H9 (cell line): ENCODE measurements around the gene ADCY1. TPM values are rescaled to one million over a fixed set of nuclear protein-coding genes. Genes with fewer than 3 reads are reported as not detected.

Source experiments
- DNase-seq: peaks from one replicate; pipeline ENCODE4 v3.0.0-alpha.2; 2017
- H2AFZ ChIP-seq: one replicate; pipeline ENCODE4 v1.6.1; 2013; ENCODE audit warnings: mild to moderate bottlenecking, low read length, control low read depth, moderate library complexity
- H2AK5ac ChIP-seq: 2 replicates; pipeline ENCODE4 v1.6.1; 2013; ENCODE audit warnings: low read length, control low read depth, mixed read lengths; ENCODE audit not compliant: insufficient read length
- H2BK120ac ChIP-seq: one replicate; pipeline ENCODE4 v1.6.1; 2013; ENCODE audit warnings: low read depth, mild to moderate bottlenecking, low read length, control low read depth, inconsistent platforms; ENCODE audit not compliant: poor library complexity, severe bottlenecking
- H2BK12ac ChIP-seq: 2 replicates; pipeline ENCODE4 v1.6.1; 2013; ENCODE audit warnings: low read length, control low read depth, mixed read lengths, low read depth; ENCODE audit not compliant: insufficient read length
- H2BK15ac ChIP-seq: 2 replicates; pipeline ENCODE4 v1.6.1; 2013; ENCODE audit warnings: low read depth, low read length, control low read depth
- H2BK20ac ChIP-seq: one replicate; pipeline ENCODE4 v1.6.1; 2013; ENCODE audit warnings: low read depth, mild to moderate bottlenecking, low read length, control low read depth, inconsistent platforms; ENCODE audit not compliant: poor library complexity, severe bottlenecking
- H2BK5ac ChIP-seq: 2 replicates; pipeline ENCODE4 v1.6.1; 2013; ENCODE audit warnings: low read length, control low read depth, mixed read lengths; ENCODE audit not compliant: insufficient read length
- H3K14ac ChIP-seq: 2 replicates; pipeline ENCODE4 v1.6.1; 2013; ENCODE audit warnings: low read length, control low read depth; ENCODE audit not compliant: insufficient read depth
- H3K18ac ChIP-seq: 2 replicates; pipeline ENCODE4 v1.6.1; 2013; ENCODE audit warnings: low read depth, mild to moderate bottlenecking, mixed read lengths, low read length, control low read depth; ENCODE audit not compliant: insufficient read length
- H3K23ac ChIP-seq: 2 replicates; pipeline ENCODE4 v1.6.1; 2013; ENCODE audit warnings: low read length, control low read depth, mixed read lengths, low read depth; ENCODE audit not compliant: insufficient read length
- H3K23me2 ChIP-seq: 2 replicates; pipeline ENCODE4 v1.6.1; 2013; ENCODE audit warnings: low read depth, mild to moderate bottlenecking, mixed read lengths, low read length, control low read depth; ENCODE audit not compliant: insufficient read length, poor library complexity, severe bottlenecking
- H3K27ac ChIP-seq: 2 replicates; pipeline ENCODE4 v1.5.1; 2013; ENCODE audit warnings: low read length, control low read depth, mixed read lengths, low read depth; ENCODE audit not compliant: insufficient read length
- H3K27me3 ChIP-seq: 2 replicates; pipeline ENCODE4 v1.6.1; 2013; ENCODE audit warnings: low read length, control low read depth, inconsistent platforms; ENCODE audit not compliant: insufficient read depth
- H3K4ac ChIP-seq: 2 replicates; pipeline ENCODE4 v1.6.1; 2013; ENCODE audit warnings: low read depth, mild to moderate bottlenecking, control low read depth, inconsistent platforms, low read length, moderate library complexity
- H3K4me1 ChIP-seq: 2 replicates; pipeline ENCODE4 v1.6.1; 2013; ENCODE audit warnings: low read length, control low read depth, inconsistent platforms; ENCODE audit not compliant: insufficient read depth
- H3K4me2 ChIP-seq: 2 replicates; pipeline ENCODE4 v1.6.1; 2013; ENCODE audit warnings: low read length, control low read depth, mixed read lengths; ENCODE audit not compliant: insufficient read length, insufficient read depth
- H3K56ac ChIP-seq: 2 replicates; pipeline ENCODE4 v1.6.1; 2013; ENCODE audit warnings: low read depth, mild to moderate bottlenecking, mixed read lengths, low read length, control low read depth; ENCODE audit not compliant: insufficient read length
- H3K79me1 ChIP-seq: 2 replicates; pipeline ENCODE4 v1.6.1; 2013; ENCODE audit warnings: low read depth, mild to moderate bottlenecking, moderate library complexity, low read length, control low read depth, inconsistent platforms; ENCODE audit not compliant: insufficient read depth, poor library complexity, severe bottlenecking
- H3K79me2 ChIP-seq: 2 replicates; pipeline ENCODE4 v1.6.1; 2013; ENCODE audit warnings: low read length, control low read depth, inconsistent platforms; ENCODE audit not compliant: insufficient read depth
- H3K9ac ChIP-seq: 2 replicates; pipeline ENCODE4 v1.6.1; 2013; ENCODE audit warnings: low read length, control low read depth, mixed read lengths; ENCODE audit not compliant: insufficient read length; ENCODE audit errors: extremely low read depth
- H3K9me3 ChIP-seq: one replicate; pipeline ENCODE4 v1.6.1; 2013; ENCODE audit warnings: low read depth, low read length, inconsistent platforms; ENCODE audit not compliant: control insufficient read depth
- H3T11ph ChIP-seq: one replicate; pipeline ENCODE4 v1.6.1; 2013; ENCODE audit warnings: mild to moderate bottlenecking, low read length, control low read depth, inconsistent platforms
- H4K20me1 ChIP-seq: one replicate; pipeline ENCODE4 v1.6.1; 2013; ENCODE audit not compliant: control insufficient read depth, insufficient read length, insufficient read depth
- H4K5ac ChIP-seq: 2 replicates; pipeline ENCODE4 v1.6.1; 2013; ENCODE audit warnings: low read depth, mild to moderate bottlenecking, mixed read lengths, low read length, control low read depth; ENCODE audit not compliant: insufficient read length
- H4K8ac ChIP-seq: replicated peaks from 2 replicates; pipeline ENCODE4 v1.6.1; 2013; ENCODE audit warnings: low read length, control low read depth, mixed read lengths, low read depth; ENCODE audit not compliant: insufficient read length
- H4K91ac ChIP-seq: 2 replicates; pipeline ENCODE4 v1.6.1; 2013; ENCODE audit warnings: low read depth, mild to moderate bottlenecking, moderate library complexity, mixed read lengths, low read length, control low read depth; ENCODE audit not compliant: insufficient read length
- H3K27ac Mint-ChIP-seq, 3 experiments: 2 replicates in 2 of 3; 3 replicates in 1 of 3; pipeline ENCODE4 v1.8.0; 2020 to 2021; ENCODE audit warnings: mixed read lengths in 3 of 3, mild to moderate bottlenecking in 1 of 3, moderate library complexity in 1 of 3
- H3K27me3 Mint-ChIP-seq: 2 replicates; pipeline ENCODE4 v1.8.0; 2021; ENCODE audit warnings: low read depth, mild to moderate bottlenecking, moderate library complexity, mixed read lengths
- H3K36me3 Mint-ChIP-seq, 3 experiments: 2 replicates in 2 of 3; 3 replicates in 1 of 3; pipeline ENCODE4 v1.8.0; 2020 to 2021; ENCODE audit warnings: low read depth in 3 of 3, mixed read lengths in 3 of 3; ENCODE audit not compliant: insufficient read depth in 1 of 3
- H3K4me1 Mint-ChIP-seq, 2 experiments: 2 replicates each; pipeline ENCODE4 v1.8.0; 2020; ENCODE audit warnings: mixed read lengths in 2 of 2
- H3K4me3 Mint-ChIP-seq, 2 experiments: 2 replicates in 1 of 2; 3 replicates in 1 of 2; pipeline ENCODE4 v1.8.0; 2020 to 2021; ENCODE audit warnings: mild to moderate bottlenecking in 2 of 2, mixed read lengths in 2 of 2, moderate library complexity in 1 of 2
- H3K9me3 Mint-ChIP-seq, 2 experiments: 2 replicates in 1 of 2; 3 replicates in 1 of 2; pipeline ENCODE4 v1.8.0; 2020; ENCODE audit warnings: mild to moderate bottlenecking in 2 of 2, mixed read lengths in 2 of 2, moderate library complexity in 1 of 2
- WGBS: extraction: QIAGEN DNeasy Blood & Tissue Kit; methylation state at CpG from one replicate; pipeline ENCODE4 v1.1.7; 2013; ENCODE audit warnings: missing lambda C conversion rate, low lambda C conversion rate, mixed read lengths; ENCODE audit not compliant: insufficient read length; ENCODE audit errors: extremely low coverage; 5-methylcytosine and 5-hydroxymethylcytosine counted together
- total RNA-seq: library from RNA; stranded (reverse); gene quantifications from 2 replicates; pipeline ENCODE4 v1.2.1, GENCODE V29; 2021
- TF ChIP-seq, protein P1 (sequence below): fragments of 200-600 bp; sonication (generic); conservative IDR thresholded peaks from 3 replicates; pipeline ENCODE4 v1.8.0; 2021; ENCODE audit warnings: antibody characterized with exemption, mild to moderate bottlenecking

The ADCY1 gene
- total RNA-seq, 1 experiment from 2014 or later: 21.6 TPM

DNA sequence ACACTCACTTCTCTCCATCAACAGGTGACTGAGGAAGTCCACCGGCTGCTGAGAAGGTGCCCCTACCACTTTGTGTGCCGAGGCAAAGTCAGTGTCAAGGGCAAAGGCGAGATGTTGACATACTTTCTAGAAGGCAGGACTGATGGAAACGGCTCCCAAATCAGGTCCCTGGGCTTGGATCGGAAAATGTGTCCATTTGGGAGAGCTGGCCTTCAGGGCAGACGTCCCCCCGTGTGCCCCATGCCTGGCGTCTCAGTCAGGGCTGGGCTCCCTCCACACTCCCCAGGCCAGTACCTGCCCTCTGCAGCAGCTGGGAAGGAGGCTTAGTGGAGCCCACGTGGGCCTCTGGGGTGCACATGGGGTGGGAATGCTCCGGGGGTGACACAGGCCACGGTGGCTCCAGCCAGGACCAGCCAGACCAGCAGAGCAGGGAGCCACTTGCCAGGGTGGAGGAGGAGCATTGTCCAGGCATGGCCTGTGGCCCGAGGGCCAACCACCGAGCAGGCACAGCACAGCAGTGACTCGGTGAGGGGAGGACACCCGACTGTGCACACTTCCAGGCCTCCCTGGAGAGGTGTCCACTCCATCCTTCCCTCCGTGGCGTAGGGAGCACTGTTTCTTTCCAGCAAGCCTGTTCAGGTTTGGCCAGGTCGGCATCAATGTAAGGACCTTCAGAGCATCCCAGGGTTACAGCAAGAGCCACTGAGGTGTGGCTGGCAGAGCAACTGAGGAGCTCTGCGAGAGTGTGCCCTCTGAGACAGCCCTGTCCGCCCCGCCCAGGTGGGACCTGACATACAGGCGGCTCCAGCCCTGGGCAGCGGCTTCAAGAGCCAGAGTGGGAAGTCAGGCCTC lies 139.7 kb downstream of the ADCY1 start:
- no peak overlapping the region for H2BK15ac ChIP-seq
- no peaks in the 10 kb centered on the region for H3K79me1 ChIP-seq
- no peak overlapping the region for H3K4me2 ChIP-seq
- peak; percentile 19 for DNase-seq
- no peak overlapping the region for H4K91ac ChIP-seq
- H3K27me3 ChIP-seq: no peaks in the 10 kb centered on the region
- no peaks in the 10 kb centered on the region for H3K9me3 ChIP-seq
- Mint-ChIP-seq H3K9me3 (no peaks in the 10 kb centered on the region), H3K27me3 (no peaks in the 10 kb centered on the region), H3K27ac (no peak overlapping the region), H3K4me1 (no peaks in the 10 kb centered on the region), H3K4me3 (no peak overlapping the region), H3K36me3 (peaks cover 0 to 7% (median 3%) of the 10 kb centered on the region in 3 experiments; a peak in 3 of 7 replicates)
- H3T11ph ChIP-seq: no peak overlapping the region
- H3K56ac ChIP-seq: no peak overlapping the region
- no peak overlapping the region for H3K23ac ChIP-seq
- H2AK5ac ChIP-seq: no peak overlapping the region
- no peak overlapping the region for H3K27ac ChIP-seq
- no peaks in the 10 kb centered on the region for H3K4me1 ChIP-seq
- no peak overlapping the region for H3K4ac ChIP-seq
- H2BK5ac ChIP-seq: no peak overlapping the region
- no peak overlapping the region for H4K8ac ChIP-seq
- H3K23me2 ChIP-seq: no peaks in the 10 kb centered on the region
- H4K5ac ChIP-seq: no peak overlapping the region
- WGBS: no CpG with 5 or more reads among the region's 23 CpGs
- no peak overlapping the region for H3K14ac ChIP-seq
- no peak overlapping the region for H3K18ac ChIP-seq
- no peak overlapping the region for H2AFZ ChIP-seq
- no peaks in the 10 kb centered on the region for H3K79me2 ChIP-seq
- no peak overlapping the region for H2BK120ac ChIP-seq
- H4K20me1 ChIP-seq: no peaks in the 10 kb centered on the region
- H2BK12ac ChIP-seq: no peak overlapping the region
- no peak overlapping the region for H2BK20ac ChIP-seq
- H3K9ac ChIP-seq: no peak overlapping the region
- TF ChIP-seq, protein P1, sequence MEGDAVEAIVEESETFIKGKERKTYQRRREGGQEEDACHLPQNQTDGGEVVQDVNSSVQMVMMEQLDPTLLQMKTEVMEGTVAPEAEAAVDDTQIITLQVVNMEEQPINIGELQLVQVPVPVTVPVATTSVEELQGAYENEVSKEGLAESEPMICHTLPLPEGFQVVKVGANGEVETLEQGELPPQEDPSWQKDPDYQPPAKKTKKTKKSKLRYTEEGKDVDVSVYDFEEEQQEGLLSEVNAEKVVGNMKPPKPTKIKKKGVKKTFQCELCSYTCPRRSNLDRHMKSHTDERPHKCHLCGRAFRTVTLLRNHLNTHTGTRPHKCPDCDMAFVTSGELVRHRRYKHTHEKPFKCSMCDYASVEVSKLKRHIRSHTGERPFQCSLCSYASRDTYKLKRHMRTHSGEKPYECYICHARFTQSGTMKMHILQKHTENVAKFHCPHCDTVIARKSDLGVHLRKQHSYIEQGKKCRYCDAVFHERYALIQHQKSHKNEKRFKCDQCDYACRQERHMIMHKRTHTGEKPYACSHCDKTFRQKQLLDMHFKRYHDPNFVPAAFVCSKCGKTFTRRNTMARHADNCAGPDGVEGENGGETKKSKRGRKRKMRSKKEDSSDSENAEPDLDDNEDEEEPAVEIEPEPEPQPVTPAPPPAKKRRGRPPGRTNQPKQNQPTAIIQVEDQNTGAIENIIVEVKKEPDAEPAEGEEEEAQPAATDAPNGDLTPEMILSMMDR: no peak
